Smooth muscle cell (in vitro differentiated cells): ENCODE measurements around the gene ALG12. TPM values are rescaled to one million over a fixed set of nuclear protein-coding genes. Genes with fewer than 3 reads are reported as not detected.
A peak's percentile ranks its signal among the peaks of the same experiment; 100 is the strongest.

Experiments used
- DNase-seq: peaks from one replicate; lab custom pipeline; 2025; ENCODE audit not compliant: unreplicated experiment; lab: John Stamatoyannopoulos, UW
- H2AFZ ChIP-seq: fragments of 200-600 bp; sonication (generic); 2 replicates; pipeline ENCODE4 v1.6.0; 2016; ENCODE audit warnings: antibody characterized with exemption, low read depth, mild to moderate bottlenecking
- H3F3A ChIP-seq: fragments of 200-600 bp; sonication (generic); 2 replicates; pipeline ENCODE4 v1.6.0; 2017; ENCODE audit warnings: antibody characterized with exemption, low read depth
- H3K27ac ChIP-seq: fragments of 200-600 bp; sonication (generic); 2 replicates; pipeline ENCODE4 v1.5.1; 2016; ENCODE audit warnings: low read depth, mild to moderate bottlenecking
- H3K27me3 ChIP-seq: fragments of 200-600 bp; sonication (generic); 2 replicates; pipeline ENCODE4 v1.6.1; 2016; ENCODE audit warnings: low read depth, mild to moderate bottlenecking
- H3K36me3 ChIP-seq: fragments of 200-600 bp; sonication (generic); 2 replicates; pipeline ENCODE4 v1.5.1; 2016; ENCODE audit warnings: low read depth
- H3K4me1 ChIP-seq: fragments of 200-600 bp; sonication (generic); 2 replicates; pipeline ENCODE4 v1.5.1; 2016; ENCODE audit warnings: low read depth
- H3K4me2 ChIP-seq: fragments of 200-600 bp; sonication (generic); 2 replicates; pipeline ENCODE4 v1.6.0; 2016; ENCODE audit warnings: mild to moderate bottlenecking
- H3K4me3 ChIP-seq: fragments of 200-600 bp; sonication (generic); 2 replicates; pipeline ENCODE4 v1.5.1; 2016; ENCODE audit warnings: mild to moderate bottlenecking
- H3K79me2 ChIP-seq: fragments of 200-600 bp; sonication (generic); 2 replicates; pipeline ENCODE4 v1.6.0; 2016; ENCODE audit warnings: low read depth, mild to moderate bottlenecking
- H3K9ac ChIP-seq: fragments of 200-600 bp; sonication (generic); 2 replicates; pipeline ENCODE4 v1.6.0; 2016; ENCODE audit warnings: low read depth
- H3K9me3 ChIP-seq: fragments of 200-600 bp; sonication (generic); replicated peaks from 2 replicates; pipeline ENCODE4 v1.5.1; 2016; ENCODE audit warnings: low read depth
- H4K20me1 ChIP-seq: fragments of 200-600 bp; sonication (generic); 2 replicates; pipeline ENCODE4 v1.6.0; 2016; ENCODE audit warnings: low read depth
- CTCF ChIP-seq: fragments of 200-600 bp; sonication (generic); IDR thresholded peaks from 2 replicates; pipeline ENCODE4 v1.5.1; 2017; ENCODE audit warnings: borderline replicate concordance, mild to moderate bottlenecking, antibody characterized with exemption; ENCODE audit not compliant: insufficient read depth, poor library complexity, severe bottlenecking
- WGBS: methylation state at CpG from one replicate; pipeline ENCODE4 v1.1.7; 2016; ENCODE audit warnings: low lambda C conversion rate; 5-methylcytosine and 5-hydroxymethylcytosine counted together
- polyA plus RNA-seq: library from polyadenylated mRNA; unstranded; fragments of >200 nt; fragmentation: Nextera tagmentation; extraction: Ambion mirVana; gene quantifications from 2 replicates; pipeline ENCODE4 v1.2.1, GENCODE V29; 2016
- total RNA-seq: library from RNA; depleted of rRNA; stranded (reverse); fragments of >200 nt; gene quantifications from 2 replicates; pipeline ENCODE4 v1.2.3, GENCODE V29; 2014

The ALG12 gene
- total and polyA plus RNA-seq, 2 experiments from 2014 or later: 13.9 to 42.7 TPM

- Histone ChIP-seq H3K4me1 (peaks cover 6% of the 10 kb centered on the region), H3K4me2 (no peak overlapping the region), H3K27ac (no peak overlapping the region), H3K36me3 (no peaks in the 10 kb centered on the region), H3F3A (no peaks in the 10 kb centered on the region), H2AFZ (no peak overlapping the region), H3K27me3 (no peaks in the 10 kb centered on the region), H3K9ac (no peak overlapping the region), H3K4me3 (no peak overlapping the region), H4K20me1 (no peaks in the 10 kb centered on the region), H3K79me2 (no peaks in the 10 kb centered on the region), H3K9me3 (no peaks in the 10 kb centered on the region)
- DNase-seq: no peak
- 87% methylated on average over 18 of the region's 18 CpGs for WGBS
- no peak for TF ChIP-seq CTCF
These were observed 35.6 kb upstream of the ALG12 start for GRCh38 chr22:49953680-49954344.

- no peaks in the 10 kb centered on the region for H3K27me3 ChIP-seq
- H3K4me2 ChIP-seq: peak overlapping the region; percentile 18
- no peak overlapping the region for H2AFZ ChIP-seq
- no peak overlapping the region for H3K27ac ChIP-seq
- H3F3A ChIP-seq: no peaks in the 10 kb centered on the region
- peaks cover 6% of the 10 kb centered on the region for H3K4me1 ChIP-seq
- H3K79me2 ChIP-seq: no peaks in the 10 kb centered on the region
- no peak for DNase-seq
- H3K9me3 ChIP-seq: no peaks in the 10 kb centered on the region
- H4K20me1 ChIP-seq: no peaks in the 10 kb centered on the region
- H3K36me3 ChIP-seq: no peaks in the 10 kb centered on the region
- TF ChIP-seq CTCF: no peak
- no peak overlapping the region for H3K9ac ChIP-seq
- 95% methylated on average over 19 of the region's 20 CpGs for WGBS
- no peak overlapping the region for H3K4me3 ChIP-seq
These were observed 34.9 kb upstream of the ALG12 start for GRCh38 chr22:49953027-49953679.

GRCh38 chr22:49951986-49952896 is 34.0 kb upstream of the ALG12 start:
- Histone ChIP-seq H3K9ac (peak overlapping the region; percentile 80), H3K4me1 (peaks cover 11% of the 10 kb centered on the region), H3K9me3 (no peaks in the 10 kb centered on the region), H3K79me2 (no peaks in the 10 kb centered on the region), H3K27me3 (no peaks in the 10 kb centered on the region), H3K36me3 (no peaks in the 10 kb centered on the region), H3K4me3 (no peak overlapping the region), H4K20me1 (no peaks in the 10 kb centered on the region), H3F3A (no peaks in the 10 kb centered on the region), H2AFZ (no peak overlapping the region), H3K27ac (peak overlapping the region; percentile 82), H3K4me2 (peak overlapping the region; percentile 49)
- no peak for TF ChIP-seq CTCF
- no peak for DNase-seq
- WGBS: 45% methylated on average over 21 of the region's 24 CpGs
